HL-60/S4 (cell line): ENCODE data around the gene ATP1B3.
"Not testable (repeated sequence)": the region's sequence is repeated elsewhere in the genome, so short reads cannot be mapped to it uniquely, and the experiment has no call there.

Experiments
- in situ Hi-C: fragments of 300-500 bp; cut with MboI; formaldehyde crosslinking; loops from 2 replicates; pipeline ENCODE4 v1.14.3; 2022; ENCODE audit warnings: low sequenced_read_pairs

ATP1B3 gene

DNA sequence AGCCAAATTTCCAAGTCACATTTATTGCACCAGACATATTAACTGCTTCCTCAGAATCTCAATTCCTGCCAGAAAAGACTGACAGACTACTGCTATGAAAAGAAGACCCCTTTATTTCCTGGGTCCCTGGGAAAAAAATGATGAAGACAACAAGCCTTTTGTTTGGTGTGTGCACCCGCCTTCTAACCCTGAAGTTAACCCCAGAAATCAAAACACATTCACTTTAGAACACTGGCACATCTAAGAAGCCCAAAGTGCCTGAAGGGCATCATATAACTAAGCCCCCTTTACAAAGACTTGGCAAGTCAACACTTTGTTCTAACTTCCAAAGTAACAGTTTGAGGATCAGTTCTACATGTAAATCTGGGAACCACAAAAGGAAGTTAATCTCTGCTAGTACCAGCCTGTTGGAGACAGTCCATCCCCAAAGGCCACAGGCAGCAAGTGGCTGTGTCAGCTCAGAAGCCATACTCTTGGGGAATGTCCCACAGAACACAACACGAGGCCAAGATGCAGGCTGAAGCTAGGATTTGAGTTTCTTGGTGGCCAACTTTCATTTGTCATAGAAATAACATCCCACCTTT is 16.3 kb upstream of the ATP1B3 start:
- in situ Hi-C loops: no loop called here

DNA sequence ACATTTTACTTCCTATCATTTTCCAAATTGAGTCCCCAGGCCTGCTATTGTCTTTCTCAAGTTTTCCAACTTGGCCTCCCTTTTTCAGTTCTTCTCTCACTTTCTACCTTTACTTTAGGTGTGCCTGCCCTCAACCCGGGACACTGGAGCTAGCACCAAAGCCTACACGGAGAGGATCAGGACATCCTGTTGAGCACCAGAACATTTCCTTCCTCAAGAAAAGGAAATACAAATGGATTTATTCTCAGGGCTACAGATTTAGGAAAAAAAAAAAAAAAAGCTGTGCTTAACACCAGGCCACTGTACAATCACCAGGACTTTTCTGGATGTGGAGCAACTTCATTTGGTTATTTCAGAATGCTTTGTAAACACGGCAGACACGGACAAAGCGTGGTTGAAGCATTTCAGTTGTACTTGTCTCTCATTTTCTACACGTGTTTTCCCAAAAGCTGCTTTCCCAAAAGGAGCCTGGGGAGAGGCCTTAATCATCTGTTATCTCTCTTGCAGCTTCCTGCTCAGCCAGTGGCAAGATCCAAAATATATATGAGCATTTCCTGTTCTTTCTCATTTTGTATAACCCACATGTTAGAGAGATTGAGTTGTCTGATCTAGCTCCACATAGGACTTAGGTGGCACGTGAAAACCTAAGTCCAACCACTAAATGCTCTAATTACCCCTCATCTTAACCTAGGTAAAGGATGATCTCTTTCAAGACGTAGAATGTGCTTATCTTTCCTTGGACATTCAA is 15.5 kb upstream of the ATP1B3 start:
- in situ Hi-C loops: no loop called here

- in situ Hi-C loops: no loop called here
Measured at GRCh38 chr3:141862279-141862816, 14.1 kb upstream of the ATP1B3 start.

DNA sequence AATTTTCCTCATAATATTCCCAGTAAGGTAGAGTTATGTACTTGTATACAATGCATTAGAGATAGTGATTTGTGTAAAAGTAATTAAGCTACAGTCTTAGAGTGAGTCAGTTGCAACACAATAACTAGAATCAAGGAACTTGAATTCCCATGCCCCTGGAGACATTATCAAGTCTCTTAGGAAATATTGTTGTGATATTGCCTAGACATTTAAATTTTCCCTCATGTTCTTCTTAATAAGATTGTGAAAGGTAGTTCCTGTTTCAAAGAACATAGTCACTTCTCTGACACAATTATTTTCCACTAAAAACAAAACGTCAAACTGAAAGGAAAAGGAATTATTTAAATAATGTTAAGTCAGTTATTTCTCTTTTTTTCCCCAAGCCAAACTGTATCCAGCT is 13.0 kb upstream of the ATP1B3 start:
- in situ Hi-C loops: no loop called here

- in situ Hi-C loops: no loop called here
Measured at GRCh38 chr3:141864281-141864970, 12.0 kb upstream of the ATP1B3 start.

DNA sequence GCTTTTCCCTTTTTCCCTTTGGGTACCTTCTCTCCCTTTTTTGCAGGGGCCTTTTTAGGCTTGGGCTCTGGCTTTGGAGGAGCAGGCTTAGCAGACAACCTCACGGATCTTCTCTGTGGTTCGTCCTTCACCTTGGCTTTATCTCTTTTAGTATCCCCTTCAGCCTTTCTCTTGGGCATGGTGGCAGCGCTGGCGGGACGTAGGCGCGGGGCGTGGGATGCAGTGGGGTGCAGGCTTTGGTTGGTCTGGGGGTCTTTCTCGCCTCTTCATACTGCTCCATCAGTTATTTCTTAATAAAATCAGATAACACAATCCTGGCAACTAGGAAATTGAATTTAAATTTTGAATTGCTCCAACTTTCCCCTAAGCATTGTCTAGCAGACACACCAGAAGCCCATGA is 11.3 kb upstream of the ATP1B3 start:
- in situ Hi-C loops: no loop called here

GRCh38 chr3:141870091-141870687 is 6.3 kb upstream of the ATP1B3 start:
- in situ Hi-C loops: no loop called here

GRCh38 chr3:141875374-141875892 is 1.0 kb upstream of the ATP1B3 start:
- in situ Hi-C loops: no loop called here

GRCh38 chr3:141875893-141876380 is 506 bp upstream of the ATP1B3 start:
- in situ Hi-C loops: no loop called here

- in situ Hi-C loops: no loop called here
Measured at GRCh38 chr3:141876891-141877621, 613 bp downstream of the ATP1B3 start.

DNA sequence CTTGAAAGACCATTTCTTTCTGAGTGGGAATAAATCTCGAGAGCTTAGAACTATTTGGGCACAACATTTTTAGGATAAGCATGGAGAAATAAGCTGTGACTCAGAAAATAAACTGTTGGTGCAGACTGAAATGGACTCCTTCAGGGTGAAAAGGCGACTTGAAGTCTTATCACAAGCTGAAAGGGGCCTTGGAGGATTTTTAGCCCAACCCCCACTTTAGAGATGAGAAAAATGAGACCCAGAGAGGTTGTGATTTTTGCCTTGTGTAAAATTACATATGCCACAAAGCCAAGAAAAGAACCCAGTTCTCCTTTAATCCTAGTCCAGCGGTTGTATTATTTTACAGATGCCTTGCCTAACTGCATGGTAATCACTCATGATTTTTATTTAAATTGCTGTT is 1.5 kb downstream of the ATP1B3 start:
- in situ Hi-C loops: no loop called here

DNA sequence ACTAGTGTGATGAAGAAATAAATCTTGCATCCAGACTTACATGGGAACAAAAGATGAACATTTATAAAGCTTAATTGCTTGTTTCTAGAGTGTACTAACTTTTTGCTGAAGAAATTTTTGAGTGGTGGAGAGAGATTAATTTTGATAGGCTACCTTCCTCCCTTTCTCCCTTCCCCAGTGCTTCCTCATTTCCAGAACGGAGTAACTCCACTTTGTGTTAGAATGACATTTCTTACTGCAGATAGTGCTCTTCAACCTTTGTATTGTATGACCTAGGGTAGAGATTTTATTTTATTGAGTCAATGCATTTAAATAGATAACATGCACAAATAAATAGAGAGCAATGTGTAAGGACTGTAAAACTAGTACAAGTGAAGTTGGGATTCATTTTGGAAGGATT is 1.9 kb downstream of the ATP1B3 start:
- in situ Hi-C loops: no loop called here

DNA sequence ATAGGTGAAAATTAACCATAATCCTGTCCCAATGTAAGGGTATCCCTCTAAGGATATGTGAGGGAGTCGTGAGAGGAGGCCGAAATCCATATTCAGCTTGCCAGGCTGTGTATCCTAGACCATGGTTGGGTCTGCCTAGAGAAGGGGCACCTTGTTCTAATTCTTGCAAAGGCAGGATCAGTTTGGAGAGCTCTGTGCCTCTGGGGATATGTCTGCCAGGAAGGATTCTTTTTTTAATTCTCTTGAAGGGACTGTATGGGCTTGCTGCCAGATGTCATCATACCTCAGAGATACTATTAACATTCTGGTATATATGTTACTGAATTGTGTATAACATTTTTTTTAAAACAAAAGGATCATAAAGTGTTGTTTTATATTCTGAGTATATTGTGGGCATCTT is 2.4 kb downstream of the ATP1B3 start:
- in situ Hi-C loops: no loop called here

- in situ Hi-C loops: no loop called here
Measured at GRCh38 chr3:141881702-141882101, 5.3 kb downstream of the ATP1B3 start.

DNA sequence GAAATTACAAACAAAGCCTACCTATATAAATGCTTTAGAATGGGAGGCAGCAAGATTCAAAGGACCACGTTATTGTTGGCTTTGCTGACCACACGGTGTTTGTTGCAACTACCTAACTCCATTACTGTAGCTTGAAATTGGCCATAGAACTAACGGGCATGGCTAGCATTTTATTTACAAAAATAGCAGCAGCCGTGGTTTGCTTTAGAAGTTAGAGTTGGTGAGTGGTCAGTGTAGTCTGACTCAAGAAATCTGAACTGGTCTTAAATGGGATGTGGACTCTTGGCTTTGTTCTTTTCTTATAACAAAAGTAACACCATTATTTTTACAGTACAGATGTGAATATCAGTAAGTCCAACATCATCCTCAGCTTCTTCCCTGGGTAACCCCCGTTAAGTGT is 10.6 kb downstream of the ATP1B3 start:
- in situ Hi-C loops: no loop called here

DNA sequence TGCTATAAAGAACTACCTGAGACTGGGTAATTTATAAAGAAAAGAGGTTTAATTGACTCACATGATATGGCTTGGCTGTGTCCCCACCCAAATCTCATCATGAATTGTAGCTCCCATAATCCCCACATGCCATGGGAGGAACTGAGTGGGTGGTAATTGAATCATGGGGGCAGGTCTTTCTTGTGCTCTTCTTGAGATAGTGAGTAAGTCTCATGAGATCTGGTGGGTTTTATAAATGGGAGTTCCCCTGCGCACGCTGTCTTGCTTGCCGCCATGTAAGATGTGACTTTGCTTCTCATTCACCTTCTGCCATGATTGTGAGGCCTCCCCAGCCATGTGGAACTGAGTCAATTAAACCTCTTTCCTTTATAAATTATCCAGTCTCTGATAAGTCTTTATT is 12.1 kb downstream of the ATP1B3 start:
- in situ Hi-C loops: not testable (repeated sequence)

DNA sequence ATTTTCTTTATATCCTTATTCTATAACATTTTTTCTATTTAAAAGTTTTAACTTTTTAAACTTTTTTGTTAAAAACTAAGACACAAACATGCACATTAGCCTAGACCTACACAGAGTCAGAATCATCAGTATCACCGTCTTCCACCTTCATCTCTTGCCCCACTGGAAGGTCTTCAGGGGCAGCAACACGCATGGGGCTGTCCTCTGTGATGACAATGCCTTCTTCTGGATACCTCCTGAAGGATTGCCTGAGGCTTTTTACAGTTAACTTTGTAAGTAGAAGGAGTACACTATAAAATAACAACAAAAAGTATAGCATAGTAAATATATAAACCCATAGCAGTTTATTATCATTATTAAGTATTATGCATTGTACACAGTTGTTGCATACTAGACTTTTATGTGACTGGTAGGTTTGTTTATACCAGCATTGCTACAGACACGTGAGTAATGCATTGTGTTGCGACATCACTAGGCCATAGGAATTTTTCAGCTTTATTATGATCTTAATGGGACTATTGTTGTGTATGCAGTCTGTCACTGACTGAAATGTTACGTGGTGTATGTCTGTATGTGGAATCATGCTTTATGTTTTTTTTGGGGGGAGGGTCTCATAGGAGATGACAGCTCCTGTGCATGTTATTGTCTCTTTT is 18.2 kb downstream of the ATP1B3 start:
- in situ Hi-C loops: no loop called here

DNA sequence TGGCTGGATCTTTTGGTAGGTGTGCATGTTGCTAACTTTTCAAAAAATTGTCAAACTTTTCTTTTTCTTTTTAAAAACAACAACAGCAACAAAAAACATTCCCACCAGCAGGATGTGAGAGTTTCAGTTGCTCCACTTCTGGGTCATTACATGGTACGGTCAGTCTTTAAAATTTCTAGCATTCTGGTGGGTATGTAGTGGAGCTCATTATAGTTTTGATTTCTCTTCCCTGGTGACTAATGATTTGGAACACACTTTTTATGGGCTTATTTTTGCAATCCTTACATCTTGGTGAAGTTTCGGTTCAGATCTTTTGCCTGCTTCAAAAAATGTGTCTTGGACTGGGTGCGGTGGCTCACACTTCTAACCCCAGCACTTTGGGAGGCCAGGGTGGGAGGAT is 19.3 kb downstream of the ATP1B3 start:
- in situ Hi-C loops: no loop called here

- in situ Hi-C loops: no loop called here
Measured at GRCh38 chr3:141898908-141899307, 22.5 kb downstream of the ATP1B3 start.

DNA sequence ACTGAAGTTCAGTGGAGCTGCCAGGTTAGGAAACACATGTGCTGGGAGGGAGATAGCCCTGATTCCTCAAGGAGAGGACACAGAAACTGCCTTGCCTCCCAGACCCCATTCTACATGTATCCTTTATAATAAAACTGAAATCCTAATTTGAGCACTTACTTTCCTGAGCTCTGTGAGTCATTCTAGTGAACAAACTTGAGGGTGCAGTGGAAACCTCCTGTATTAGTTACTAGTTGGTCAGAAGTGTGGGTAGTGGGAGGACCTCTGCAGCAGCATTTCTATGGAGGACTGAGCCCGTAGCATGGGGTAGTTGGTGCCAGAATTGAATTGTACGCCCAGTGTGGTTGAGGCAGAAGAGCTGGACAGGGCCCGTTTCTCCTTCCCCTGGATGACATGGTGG is 23.9 kb downstream of the ATP1B3 start:
- in situ Hi-C loops: loop anchor here (25.0 kb wide), 2 partner anchors 438 to 588 kb away; no protein-coding TSS in a partner anchor
